H1 (cell line): ENCODE results near the gene POLR1F. TPM values are rescaled to one million over a fixed set of nuclear protein-coding genes. Genes with fewer than 3 reads are reported as not detected.

Experiments
- CTCF ChIA-PET: fragments of 300-600 bp; sonication (Branson Sonifier 250); formaldehyde crosslinking; loops from one replicate; lab custom pipeline; 2021; ENCODE audit not compliant: partially characterized antibody; lab: Charles Lee
- POLR2A ChIA-PET: fragments of 300-600 bp; sonication (Branson Sonifier 250); formaldehyde crosslinking; loops from one replicate; lab custom pipeline; 2021; ENCODE audit warnings: inconsistent platforms; ENCODE audit not compliant: partially characterized antibody; lab: Charles Lee
- DNase-seq, 2 experiments: peaks; one replicate each; pipeline versions ENCODE4 v3.0.0 to v3.0.0-alpha.2; 2010 to 2022; ENCODE audit warnings: low spot score in 2 of 2, low read depth in 1 of 2, mixed read lengths in 1 of 2
- FAIRE-seq: peaks from 2 replicates; lab custom pipeline; 2011; peaks lifted over from hg19 to GRCh38; lab: Jason Lieb, UNC
- H2AFZ ChIP-seq: 2 replicates; pipeline ENCODE4 v1.8.1; 2012; ENCODE audit warnings: low read length, inconsistent platforms
- H2AK5ac ChIP-seq: 2 replicates; pipeline ENCODE4 v1.6.1; 2013; ENCODE audit warnings: low read depth, low read length
- H2BK120ac ChIP-seq: replicated peaks from 2 replicates; pipeline ENCODE3; 2013; ENCODE audit warnings: low read depth, low read length, inconsistent platforms
- H2BK12ac ChIP-seq: 2 replicates; pipeline ENCODE4 v1.6.1; 2013; ENCODE audit warnings: low read depth, low read length
- H2BK15ac ChIP-seq: 2 replicates; pipeline ENCODE4 v1.6.1; 2013; ENCODE audit warnings: low read length
- H2BK20ac ChIP-seq: 2 replicates; pipeline ENCODE4 v1.6.1; 2013; ENCODE audit warnings: low read length
- H2BK5ac ChIP-seq: 2 replicates; pipeline ENCODE4 v1.6.1; 2013; ENCODE audit warnings: low read depth, low read length
- H3K14ac ChIP-seq: 2 replicates; pipeline ENCODE4 v1.6.1; 2013; ENCODE audit warnings: inconsistent platforms; ENCODE audit not compliant: insufficient read length
- H3K18ac ChIP-seq: 2 replicates; pipeline ENCODE4 v1.6.1; 2013; ENCODE audit warnings: low read length; ENCODE audit errors: extremely low read depth
- H3K23ac ChIP-seq: 2 replicates; pipeline ENCODE4 v1.6.1; 2013; ENCODE audit warnings: inconsistent platforms; ENCODE audit not compliant: insufficient read length
- H3K23me2 ChIP-seq: 2 replicates; pipeline ENCODE4 v1.6.1; 2013; ENCODE audit warnings: low read depth, low read length
- H3K27ac ChIP-seq: 2 replicates; pipeline ENCODE4 v1.6.1; 2011; ENCODE audit warnings: low read depth, low read length, inconsistent platforms
- H3K27me3 ChIP-seq, 4 experiments: replicated peaks in 1 of 4; 1 replicate in 1 of 4; 2 replicates in 3 of 4; pipeline versions ENCODE4 v1.6.1 to v1.8.1; 2011 to 2013; ENCODE audit warnings: low read length in 3 of 4, mild to moderate bottlenecking in 3 of 4, inconsistent platforms in 2 of 4, mixed read lengths in 2 of 4, moderate library complexity in 1 of 4; ENCODE audit not compliant: control insufficient read depth in 3 of 4, insufficient read depth in 3 of 4; ENCODE audit errors: extremely low read depth in 1 of 4
- H3K36me3 ChIP-seq, 4 experiments: 2 replicates each; pipeline versions ENCODE4 v1.6.1 to v1.8.1; 2011 to 2013; ENCODE audit warnings: mild to moderate bottlenecking in 4 of 4, low read length in 3 of 4, moderate library complexity in 2 of 4, control low read depth in 1 of 4, inconsistent platforms in 1 of 4; ENCODE audit not compliant: insufficient read depth in 4 of 4, control insufficient read depth in 2 of 4
- H3K4ac ChIP-seq: replicated peaks from 2 replicates; pipeline ENCODE3; 2013; ENCODE audit warnings: low read length, low read depth, mixed read lengths, inconsistent platforms; ENCODE audit not compliant: insufficient read length
- H3K4me1 ChIP-seq, 4 experiments: replicated peaks in 1 of 4; 1 replicate in 1 of 4; 2 replicates in 3 of 4; pipeline versions ENCODE4 v1.6.1 to v1.8.1; 2011 to 2013; ENCODE audit warnings: low read length in 3 of 4, inconsistent platforms in 2 of 4, mixed read lengths in 1 of 4; ENCODE audit not compliant: insufficient read depth in 4 of 4, control insufficient read depth in 3 of 4
- H3K4me2 ChIP-seq, 2 experiments: 2 replicates each; pipeline versions ENCODE4 v1.6.1 to v1.8.1; 2011 to 2013; ENCODE audit warnings: low read depth in 2 of 2, low read length in 2 of 2, control low read depth in 1 of 2, inconsistent platforms in 1 of 2, mild to moderate bottlenecking in 1 of 2; ENCODE audit not compliant: insufficient read depth in 1 of 2
- H3K4me3 ChIP-seq, 4 experiments: fragments of 200-600, 300-600 bp in 1 of 4; sonication (generic), shearing (Covaris generic), sonication (Bioruptor Twin) in 1 of 4; 2 replicates each; pipeline versions ENCODE4 v1.5.1 to v1.8.1; 2011 to 2016; ENCODE audit warnings: low read length in 4 of 4, low read depth in 3 of 4, control low read depth in 2 of 4, inconsistent platforms in 2 of 4, mild to moderate bottlenecking in 2 of 4, mixed read lengths in 1 of 4, moderate library complexity in 1 of 4; ENCODE audit not compliant: insufficient read depth in 2 of 4; ENCODE audit errors: extremely low read depth in 1 of 4
- H3K56ac ChIP-seq: replicated peaks from 2 replicates; pipeline ENCODE3; 2013; ENCODE audit warnings: low read depth, mild to moderate bottlenecking, mixed read lengths, low read length, inconsistent platforms; ENCODE audit not compliant: insufficient read length
- H3K79me1 ChIP-seq: 2 replicates; pipeline ENCODE4 v1.6.1; 2013; ENCODE audit warnings: low read depth, low read length, control low read depth
- H3K79me2 ChIP-seq, 2 experiments: 2 replicates each; pipeline versions ENCODE4 v1.6.1 to v1.8.1; 2012 to 2013; ENCODE audit warnings: low read length in 2 of 2, mild to moderate bottlenecking in 2 of 2, inconsistent platforms in 1 of 2; ENCODE audit not compliant: insufficient read depth in 2 of 2, control insufficient read depth in 1 of 2
- H3K9ac ChIP-seq, 4 experiments: replicated peaks in 1 of 4; 1 replicate in 1 of 4; 2 replicates in 3 of 4; pipeline versions ENCODE4 v1.6.1 to v1.8.1; 2011 to 2013; ENCODE audit warnings: low read depth in 3 of 4, low read length in 3 of 4, control low read depth in 2 of 4, mild to moderate bottlenecking in 2 of 4, moderate library complexity in 2 of 4, inconsistent platforms in 1 of 4; ENCODE audit errors: extremely low read depth in 1 of 4
- H3K9me3 ChIP-seq, 2 experiments: 2 replicates each; pipeline versions ENCODE4 v1.6.1 to v1.8.1; 2012 to 2013; ENCODE audit warnings: mild to moderate bottlenecking in 2 of 2, moderate library complexity in 2 of 2, control low read depth in 1 of 2, inconsistent platforms in 1 of 2, low read depth in 1 of 2, low read length in 1 of 2, mixed read lengths in 1 of 2; ENCODE audit not compliant: insufficient read depth in 2 of 2
- H4K20me1 ChIP-seq, 2 experiments: replicated peaks in 1 of 2; 2 replicates each; pipeline versions ENCODE3 to v1.8.1; 2011 to 2013; ENCODE audit warnings: inconsistent platforms in 2 of 2, low read length in 2 of 2, mild to moderate bottlenecking in 1 of 2; ENCODE audit not compliant: insufficient read depth in 2 of 2, control insufficient read depth in 1 of 2
- H4K5ac ChIP-seq: 2 replicates; pipeline ENCODE4 v1.6.1; 2013; ENCODE audit warnings: low read length, low read depth, mixed read lengths, inconsistent platforms; ENCODE audit not compliant: insufficient read length
- H4K8ac ChIP-seq: 2 replicates; pipeline ENCODE4 v1.8.0; 2013; ENCODE audit warnings: mild to moderate bottlenecking, moderate library complexity, low read length, inconsistent platforms; ENCODE audit not compliant: insufficient read depth; ENCODE audit errors: extremely low read depth
- H4K91ac ChIP-seq: replicated peaks from 2 replicates; pipeline ENCODE3; 2013; ENCODE audit warnings: low read length, mixed read lengths, inconsistent platforms; ENCODE audit not compliant: insufficient read length
- BRCA1 ChIP-seq: IDR thresholded peaks from 2 replicates; pipeline ENCODE4 v1.6.1; 2012; ENCODE audit warnings: low read depth, low read length, improper control_type of control experiment
- CHD2 ChIP-seq: IDR thresholded peaks from 2 replicates; pipeline ENCODE4 v1.6.1; 2012; ENCODE audit warnings: low read length, improper control_type of control experiment
- TBP ChIP-seq: IDR thresholded peaks from 2 replicates; pipeline ENCODE4 v1.6.1; 2011; ENCODE audit warnings: low read depth, low read length, improper control_type of control experiment
- WGBS, 2 experiments: shearing (Covaris generic) in 1 of 2; methylation state at CpG; one replicate each; pipeline versions ENCODE4 v1.1.6 to v1.1.7; 2013 to 2015; ENCODE audit warnings: low lambda C conversion rate in 2 of 2, mixed read lengths in 2 of 2, inconsistent platforms in 1 of 2, low coverage in 1 of 2, missing lambda C conversion rate in 1 of 2; ENCODE audit not compliant: insufficient replicate concordance in 2 of 2, insufficient coverage in 1 of 2, insufficient read length in 1 of 2; ENCODE audit errors: extremely low coverage in 1 of 2, missing lambda C conversion rate in 1 of 2; 5-methylcytosine and 5-hydroxymethylcytosine counted together
- polyA plus RNA-seq, 7 experiments: library from polyadenylated mRNA; depleted of rRNA in 3 of 7; stranded (reverse) in 5 of 7; unstranded in 2 of 7; fragments of >200 nt in 5 of 7; fragments of 200-250 nt in 2 of 7; gene quantifications; 1 replicate in 5 of 7; 2 replicates in 1 of 7; 4 replicates in 1 of 7; pipeline versions ENCODE4 v1.2.1 to v1.2.3, GENCODE V29; 2011 to 2013; ENCODE audit warnings: missing spikeins in 2 of 7, mixed read lengths in 2 of 7
- total RNA-seq: library from RNA; stranded (reverse); fragmentation: NEBNext Ultra II Directional; extraction: Animal tissue kit (Norgen Biotek cat#: 25700); gene quantifications from 2 replicates; pipeline ENCODE4 v1.2.1, GENCODE V29; 2021

The POLR1F gene
- total and polyA plus RNA-seq, 2 of the 8 experiments (the other 6 are each of a cell fraction or from before 2014, with no cell fraction given) = 11.2 to 24.6 TPM

GRCh38 chr7:19675816-19676215, 33.0 kb downstream of the POLR1F start:
- Histone ChIP-seq H4K91ac (no peak overlapping the region), H2BK12ac (no peak overlapping the region), H3K9ac (no peak overlapping the region), H2BK20ac (no peak overlapping the region), H2BK120ac (no peak overlapping the region), H3K79me1 (no peaks in the 10 kb centered on the region), H3K4me1 (no peaks in the 10 kb centered on the region), H3K9me3 (no peaks in the 10 kb centered on the region), H3K23ac (no peak overlapping the region), H3K23me2 (no peaks in the 10 kb centered on the region), H3K36me3 (no peaks in the 10 kb centered on the region), H2AFZ (no peak overlapping the region), H3K4me2 (no peak overlapping the region), H3K79me2 (no peaks in the 10 kb centered on the region), H3K27me3 (no peaks in the 10 kb centered on the region), H2BK5ac (no peak overlapping the region), H3K18ac (no peak overlapping the region), H3K27ac (no peak overlapping the region), H3K4me3 (no peak overlapping the region), H2BK15ac (no peak overlapping the region), H4K8ac (no peak overlapping the region), H4K20me1 (no peaks in the 10 kb centered on the region), H3K56ac (no peak overlapping the region), H4K5ac (no peak overlapping the region), H3K14ac (no peak overlapping the region), H2AK5ac (no peak overlapping the region), H3K4ac (no peak overlapping the region)
- 66% methylated on average over 1 of the region's 1 CpG; no CpG with 5 or more reads in 1 of the 2 experiments for WGBS, 2 experiments
- DNase-seq (no peak), FAIRE-seq (no peak)
- ChIA-PET POLR2A (no interaction called here), CTCF (no interaction called here)
- no peak for TF ChIP-seq BRCA1
- TF ChIP-seq TBP = no peak
- no peak for TF ChIP-seq CHD2
